Activated CD4-positive, alpha-beta T cell treated with anti-CD3 and anti-CD28 coated beads, Interleukin-2, amount 50 U/mL, for 48 hours (primary cell): ENCODE measurements around the gene LRRC14B.
"Not testable (repeated sequence)": the region's sequence is repeated elsewhere in the genome, so short reads cannot be mapped to it uniquely, and the experiment has no call there.

Experiments used
- DNase-seq, 2 experiments: peaks; one replicate each; pipeline ENCODE4 v3.0.0-alpha.2; 2020

The LRRC14B gene

DNA sequence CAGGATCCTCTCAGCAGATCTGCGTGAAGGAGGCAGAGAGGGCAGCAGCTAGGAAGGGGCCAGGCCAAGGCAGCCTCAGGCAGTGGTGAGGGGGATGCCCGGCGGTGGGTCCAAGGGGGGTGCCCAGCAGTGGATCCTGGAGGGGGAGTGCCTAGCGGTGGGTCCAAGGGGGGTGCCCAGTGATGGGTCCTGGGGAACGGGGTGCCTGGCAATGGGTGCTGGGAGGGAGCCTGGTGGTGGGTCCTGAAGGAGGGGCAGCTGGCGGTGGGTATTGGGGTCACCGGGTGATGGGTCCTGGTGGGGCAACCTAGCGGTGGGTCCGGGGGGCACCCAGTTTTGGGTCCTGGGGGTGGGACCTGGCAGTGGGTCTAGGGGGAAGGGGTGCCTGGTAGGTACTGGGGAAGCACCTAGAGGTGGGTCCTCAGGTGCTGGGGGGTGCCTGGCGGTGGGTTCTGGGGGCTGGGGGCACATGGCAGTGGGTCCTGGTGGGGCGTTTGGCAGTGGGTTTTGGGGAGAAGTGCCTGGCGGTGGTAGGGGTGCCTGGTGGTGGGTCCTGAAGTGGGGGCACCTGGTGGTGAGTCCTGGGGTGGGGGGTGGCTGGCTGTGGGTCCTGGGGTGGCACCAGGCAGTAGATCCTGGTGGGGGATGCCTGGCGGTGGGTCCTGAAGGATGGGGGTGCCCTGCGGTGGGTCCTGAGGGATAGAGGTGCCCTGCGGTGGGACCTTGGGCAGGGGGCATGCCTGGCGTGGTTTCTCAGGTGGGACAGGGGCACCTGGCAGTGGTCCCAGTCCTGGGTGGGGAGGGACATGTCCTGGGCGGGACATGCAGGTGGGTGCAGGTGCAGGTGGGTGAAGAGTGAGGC is 1.9 kb downstream of the LRRC14B start:
- no peak for DNase-seq

DNA sequence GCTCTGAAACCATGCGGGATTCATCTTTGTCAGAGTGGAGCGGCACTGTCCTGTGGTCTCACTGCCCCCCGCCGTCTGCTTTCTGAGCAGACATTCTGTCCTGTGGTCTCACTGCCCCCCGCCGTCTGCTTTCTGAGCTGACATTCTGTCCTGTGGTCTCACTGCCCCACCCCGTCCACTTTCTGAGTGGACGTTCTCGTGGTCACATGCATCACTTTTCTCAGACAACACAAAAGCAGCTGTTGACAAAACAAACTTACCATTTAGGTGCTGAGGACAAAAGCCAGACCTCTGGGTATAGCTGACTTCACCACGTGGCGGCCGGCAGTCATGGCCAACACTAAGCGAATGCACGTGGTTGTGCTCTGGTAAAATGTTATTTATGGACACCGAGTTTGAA is 2.8 kb downstream of the LRRC14B start:
- no peak for DNase-seq

DNA sequence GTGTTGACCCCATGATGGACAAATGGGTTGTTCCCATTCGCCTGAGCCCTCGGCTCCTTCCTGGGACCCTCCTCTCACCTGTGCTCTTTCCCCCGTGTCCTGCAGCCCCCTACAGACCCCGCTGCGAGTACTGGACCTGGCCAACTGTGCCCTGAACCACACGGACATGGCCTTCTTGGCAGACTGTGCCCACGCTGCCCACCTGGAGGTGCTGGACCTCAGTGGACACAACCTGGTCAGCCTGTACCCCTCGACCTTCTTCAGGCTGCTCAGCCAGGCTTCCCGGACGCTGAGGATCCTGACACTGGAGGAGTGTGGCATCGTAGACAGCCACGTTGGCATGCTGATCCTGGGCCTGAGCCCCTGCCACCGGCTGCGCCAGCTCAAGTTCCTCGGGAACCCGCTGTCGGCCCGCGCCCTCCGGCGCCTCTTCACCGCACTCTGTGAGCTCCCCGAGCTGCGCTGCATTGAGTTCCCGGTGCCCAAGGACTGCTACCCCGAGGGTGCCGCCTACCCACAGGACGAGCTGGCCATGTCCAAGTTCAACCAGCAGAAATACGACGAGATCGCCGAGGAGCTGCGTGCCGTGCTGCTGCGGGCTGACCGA is 3.4 kb downstream of the LRRC14B start:
- no peak for DNase-seq

DNA sequence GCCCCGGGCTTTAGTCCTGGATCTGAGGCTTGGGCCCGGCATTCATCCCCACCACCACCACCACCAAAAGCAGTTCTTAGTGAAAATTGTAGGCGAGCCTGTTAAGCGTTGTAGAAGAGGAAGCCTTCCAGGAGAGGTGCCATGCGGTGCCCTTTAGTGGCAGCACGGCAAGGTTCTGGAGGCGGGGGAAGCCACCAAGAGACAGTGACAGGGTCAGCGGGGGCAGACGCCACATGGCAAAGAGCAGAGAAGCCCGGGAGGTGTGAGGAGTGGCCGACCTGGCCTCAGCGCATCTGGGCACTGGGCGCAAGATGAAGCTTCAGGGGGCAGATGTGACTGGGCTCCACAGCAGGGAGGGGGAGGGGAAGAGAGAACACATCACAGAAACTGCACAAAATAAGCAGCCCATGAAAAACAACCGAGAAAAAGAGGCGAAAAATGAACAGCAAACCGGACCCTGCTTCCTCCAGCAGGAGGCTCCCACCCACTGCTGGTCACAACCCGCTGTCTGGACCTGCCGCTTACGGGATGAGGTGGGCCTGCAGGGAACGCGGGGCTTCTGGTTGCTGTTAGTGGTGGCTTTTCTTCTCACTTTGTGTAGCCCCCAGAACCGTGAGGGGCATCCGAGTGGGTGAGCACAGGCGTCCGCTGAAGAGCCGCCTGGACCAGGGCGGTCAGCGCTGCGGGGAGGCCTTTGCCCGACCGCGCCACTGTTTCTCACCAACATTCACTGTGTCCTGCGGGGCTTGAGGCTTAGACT is 4.3 kb downstream of the LRRC14B start:
- DNase-seq = no peak

DNA sequence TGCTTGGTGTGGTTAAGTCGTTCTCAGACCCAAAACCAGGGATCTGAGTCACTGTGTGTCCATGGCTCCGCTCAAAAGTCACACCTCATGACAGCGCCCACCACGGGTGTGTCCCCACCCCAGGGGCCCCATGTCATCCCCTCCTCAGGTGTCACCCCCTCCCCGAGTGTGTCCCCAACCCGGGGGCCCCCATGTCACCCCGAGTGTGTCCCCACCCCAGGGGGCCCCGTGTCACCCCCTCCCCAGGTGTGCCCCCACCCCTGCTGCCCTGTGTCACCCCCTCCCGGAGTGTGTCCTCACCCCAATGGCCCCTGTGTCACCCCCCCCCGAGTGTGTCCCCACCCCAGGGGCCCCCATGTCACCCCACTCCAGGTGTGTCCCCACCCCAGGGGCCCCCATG is 5.1 kb downstream of the LRRC14B start:
- no peak for DNase-seq

DNA sequence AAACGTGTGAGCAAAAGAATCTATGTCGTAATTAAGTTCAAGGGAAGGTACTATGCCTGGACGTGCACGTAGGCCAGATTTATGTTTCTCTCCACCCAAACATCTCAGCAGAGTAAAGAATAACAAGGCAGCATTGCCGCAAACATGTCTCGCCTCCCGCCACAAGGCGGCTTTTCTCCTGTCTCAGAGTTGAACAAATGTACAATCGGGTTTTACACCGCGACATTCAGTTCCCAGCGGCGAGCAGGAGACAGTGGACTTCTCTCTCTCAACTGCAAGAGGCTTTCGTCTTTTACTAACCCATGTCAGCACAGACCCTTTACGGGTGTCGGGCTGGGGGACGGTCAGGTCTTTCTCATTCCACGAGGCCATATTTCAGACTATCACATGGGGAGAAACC is 5.7 kb downstream of the LRRC14B start:
- not testable (repeated sequence) for DNase-seq

DNA sequence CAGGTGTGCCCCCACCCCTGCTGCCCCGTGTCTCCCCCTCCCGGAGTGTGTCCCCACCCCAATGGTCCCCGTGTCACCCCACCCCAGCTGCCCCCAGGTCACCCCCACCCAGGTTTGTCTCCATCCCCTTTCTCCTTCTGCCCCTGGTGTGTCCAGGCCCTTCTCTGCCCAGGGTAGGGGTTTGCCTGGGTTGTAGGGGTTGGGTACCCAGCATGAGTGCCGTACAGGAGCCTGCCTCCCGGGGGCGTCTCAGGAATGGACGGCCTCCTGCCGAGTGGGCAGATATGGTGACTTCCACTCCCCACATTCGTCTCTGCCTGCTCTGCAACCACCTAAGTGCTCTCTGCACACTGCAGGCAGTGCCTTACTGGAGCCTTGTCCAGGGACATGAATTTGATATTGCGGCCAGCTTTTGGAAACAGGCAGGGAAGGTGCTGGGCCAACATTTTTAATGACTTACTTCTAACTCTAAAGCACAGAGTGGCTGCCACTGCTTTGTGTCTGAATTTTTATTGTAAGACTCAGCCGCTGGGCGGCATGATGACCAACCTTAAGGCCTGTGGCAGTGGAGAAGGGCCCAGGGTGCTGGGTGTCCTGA is 6.7 kb downstream of the LRRC14B start:
- DNase-seq = no peak

DNA sequence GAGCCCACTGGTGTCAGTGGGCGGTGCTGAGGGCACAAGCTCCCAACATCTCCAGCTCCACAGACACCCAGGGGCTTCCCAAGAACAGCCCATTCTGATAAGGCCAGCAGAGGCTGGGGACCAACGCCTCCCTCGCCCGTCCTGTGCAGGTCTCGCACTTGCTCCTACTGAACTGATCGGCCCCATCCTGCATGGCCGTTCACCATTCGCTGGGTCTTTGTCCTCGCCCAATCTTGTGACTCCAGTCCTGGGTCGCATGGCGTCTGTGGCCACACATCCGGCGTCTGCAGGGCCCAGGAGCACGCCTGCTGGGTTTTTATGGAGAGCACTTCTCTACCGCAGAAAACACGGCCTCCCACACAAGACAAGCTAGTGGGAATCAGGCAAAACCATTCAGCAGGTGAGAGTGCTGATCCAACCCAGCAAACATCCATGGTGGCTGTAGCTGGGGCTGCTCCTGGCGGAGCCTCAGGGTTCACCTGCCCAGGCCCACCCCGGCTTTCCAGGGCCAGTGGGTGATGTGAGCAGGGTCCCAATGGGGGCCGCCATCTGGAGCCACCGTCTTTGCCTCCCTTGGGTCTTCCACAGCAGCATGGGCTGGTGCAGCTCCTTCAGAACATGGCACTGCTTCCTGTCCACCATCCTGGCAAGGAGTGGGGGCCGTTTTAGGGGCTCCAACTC is 7.4 kb downstream of the LRRC14B start:
- no peak for DNase-seq

DNA sequence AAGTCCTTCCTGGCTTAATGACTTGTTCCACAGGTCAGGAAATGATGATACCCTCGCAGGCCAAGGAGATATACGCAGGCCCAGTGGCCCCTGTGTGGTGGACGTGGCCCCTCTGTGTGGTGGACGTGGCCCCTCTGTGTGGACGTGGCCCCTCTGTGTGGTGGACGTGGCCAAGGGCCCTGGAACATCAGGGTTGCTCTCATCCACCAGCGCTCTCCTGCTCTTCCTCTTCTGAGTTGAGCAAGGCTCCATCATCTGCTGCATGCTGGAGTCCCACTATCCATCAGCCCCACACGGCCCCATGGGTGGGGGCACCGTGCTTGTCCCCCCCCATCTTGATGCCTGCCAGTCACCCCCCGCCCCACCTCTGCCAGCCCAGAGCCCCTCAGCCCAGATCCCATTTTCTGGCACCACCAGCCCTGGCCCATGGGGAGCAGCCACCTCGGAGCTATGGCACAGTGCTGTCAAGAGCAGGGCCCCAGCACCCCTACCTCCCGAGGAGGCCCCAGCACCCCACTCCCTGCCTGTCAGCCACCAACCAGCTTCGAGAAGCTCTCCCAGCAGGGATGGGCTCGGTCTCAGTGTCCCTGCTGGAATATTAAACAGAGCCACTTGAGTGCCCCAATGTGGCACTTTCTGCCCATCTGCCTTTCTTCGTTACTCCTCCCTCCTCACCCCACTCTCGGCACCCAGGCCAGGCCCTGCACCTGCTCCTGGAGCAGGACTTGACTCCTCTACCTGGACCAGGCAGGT is 8.1 kb downstream of the LRRC14B start:
- DNase-seq = no peak

DNA sequence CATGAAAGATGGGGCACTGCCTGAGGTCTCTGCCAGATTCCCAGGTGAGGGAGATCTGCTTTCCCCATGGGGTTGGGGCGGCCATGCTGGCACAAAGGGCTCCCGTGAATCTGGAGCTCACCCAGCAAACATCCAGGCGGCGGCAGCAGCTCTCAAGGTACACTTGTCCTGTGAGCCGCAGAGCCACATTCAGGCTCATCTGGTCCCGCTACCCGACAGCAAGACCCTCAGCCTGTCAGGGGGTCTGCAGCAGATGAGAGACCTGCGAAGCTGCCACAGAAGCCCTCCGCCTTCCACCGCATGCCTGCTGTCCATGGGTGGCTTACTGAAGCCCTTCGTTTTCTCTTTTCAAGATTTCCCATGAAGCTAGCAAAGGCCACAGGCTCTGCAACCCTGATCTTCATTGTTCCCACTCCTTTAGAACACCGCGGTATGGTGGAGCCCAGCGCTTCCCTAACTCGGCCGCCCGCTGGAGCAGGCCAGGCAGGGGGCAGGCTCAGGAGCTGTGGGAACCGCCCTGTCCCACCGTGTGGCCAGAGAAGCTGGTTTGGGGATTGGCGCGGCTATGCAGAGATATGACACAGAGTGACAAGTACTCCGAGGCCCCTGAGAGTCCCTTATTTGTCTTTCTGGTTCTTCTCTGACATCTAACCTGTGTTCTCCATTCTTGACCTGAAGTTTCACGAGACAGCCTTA is 8.8 kb downstream of the LRRC14B start:
- DNase-seq = no peak

DNA sequence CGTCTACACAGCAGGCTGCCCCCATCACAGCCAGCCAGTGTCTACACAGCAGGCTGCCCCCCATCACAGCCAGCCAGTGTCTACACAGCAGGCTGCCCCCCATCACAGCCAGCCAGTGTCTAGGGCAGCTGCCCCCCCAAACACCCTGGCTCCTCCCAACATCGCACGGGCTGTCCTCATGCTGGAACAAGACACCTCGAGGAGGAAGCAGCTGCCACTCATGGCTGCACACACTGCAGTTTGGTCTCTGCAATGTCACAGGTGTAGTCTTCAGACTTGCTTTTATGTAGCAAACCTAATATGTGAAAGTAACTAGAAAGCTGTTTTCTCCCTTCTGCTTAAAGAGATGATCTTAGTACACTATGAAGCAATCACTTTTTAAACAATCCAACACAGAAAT is 9.7 kb downstream of the LRRC14B start:
- DNase-seq = no peak

DNA sequence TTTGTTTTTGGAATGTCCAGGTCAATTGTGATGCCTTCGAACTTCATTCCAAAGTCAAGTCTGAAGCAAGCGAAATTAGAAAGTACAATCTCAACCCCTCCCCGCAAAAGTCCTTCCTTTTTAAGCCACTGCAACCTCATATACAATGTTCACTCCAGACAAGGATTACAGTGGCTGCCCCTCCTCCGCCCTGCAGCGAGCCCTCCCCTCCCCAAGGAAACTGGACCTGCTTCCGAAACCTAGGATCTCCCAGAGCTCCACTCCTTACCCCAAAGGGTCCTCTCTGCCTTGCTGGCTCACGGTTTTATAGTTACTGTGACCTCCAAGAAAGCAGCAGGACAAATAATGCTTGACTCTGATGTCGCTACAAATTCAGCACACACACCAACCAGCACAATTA is 10.4 kb downstream of the LRRC14B start:
- no peak for DNase-seq

DNA sequence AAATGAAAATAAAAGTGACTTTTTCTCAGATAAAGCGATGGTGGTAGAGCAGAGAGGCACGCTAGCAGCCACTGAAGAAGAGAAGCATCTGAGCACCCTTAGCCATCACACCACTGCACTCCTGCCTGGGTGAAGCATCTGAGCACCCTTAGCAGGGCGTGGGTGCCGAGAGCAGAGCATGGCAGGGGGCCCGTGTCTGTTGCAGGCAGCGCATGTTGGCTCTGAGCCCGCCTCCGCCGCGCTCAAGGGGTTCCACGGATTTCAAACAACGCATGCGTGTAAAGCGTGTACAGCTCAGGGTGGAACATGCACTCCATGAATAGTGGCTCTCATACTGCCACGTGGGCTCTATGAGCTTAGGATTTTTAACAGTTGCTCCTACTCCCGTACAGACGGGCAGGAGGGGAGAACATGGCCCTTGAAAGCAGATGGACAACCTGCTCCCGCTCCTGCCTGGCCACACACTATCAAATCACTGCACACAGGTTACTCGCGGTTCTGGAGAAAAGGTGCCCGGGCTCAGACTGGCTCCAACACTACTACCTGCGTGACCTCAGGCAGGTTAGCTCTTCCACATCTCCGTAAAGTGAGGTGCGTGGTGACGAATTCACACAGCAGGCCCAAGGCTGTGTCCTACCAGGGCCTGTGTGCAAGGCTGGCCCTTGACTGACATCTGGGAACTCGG is 12.1 kb downstream of the LRRC14B start:
- no peak for DNase-seq

DNA sequence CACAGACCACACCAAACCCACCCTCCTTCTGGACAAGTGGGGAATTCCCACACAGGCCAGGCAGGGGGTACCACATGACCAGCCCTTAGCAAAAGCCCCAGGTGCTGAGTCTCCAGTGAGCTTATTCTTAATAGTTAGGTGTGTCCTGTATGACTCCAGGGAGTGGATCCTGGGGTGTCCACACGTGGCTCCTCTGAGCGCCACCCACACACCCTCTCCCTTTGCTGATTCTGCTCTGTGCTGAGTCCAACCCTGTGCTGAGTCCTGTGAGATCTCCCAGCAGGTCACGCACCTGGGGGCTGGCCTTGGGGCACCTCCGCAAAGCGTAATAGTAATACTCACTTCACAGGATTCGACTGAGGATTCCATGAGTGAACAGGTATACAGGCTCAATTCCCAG is 12.7 kb downstream of the LRRC14B start:
- DNase-seq = no peak

DNA sequence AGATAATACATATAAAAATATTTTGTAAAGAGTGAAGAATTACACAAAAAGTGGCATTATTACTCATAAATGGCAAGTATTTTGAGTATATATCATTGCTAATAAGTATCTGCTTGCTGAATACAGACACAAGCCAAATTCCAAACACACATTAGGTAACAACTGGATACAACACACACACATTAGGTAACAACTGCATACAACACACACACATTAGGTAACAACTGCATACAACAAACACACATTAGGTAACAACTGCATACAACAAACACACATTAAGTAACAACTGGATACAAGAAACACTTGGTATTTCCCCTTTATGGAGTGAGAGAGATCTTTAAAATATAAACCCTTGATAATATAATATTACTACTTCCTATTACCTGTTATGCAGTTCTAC is 13.2 kb downstream of the LRRC14B start:
- DNase-seq = no peak

DNA sequence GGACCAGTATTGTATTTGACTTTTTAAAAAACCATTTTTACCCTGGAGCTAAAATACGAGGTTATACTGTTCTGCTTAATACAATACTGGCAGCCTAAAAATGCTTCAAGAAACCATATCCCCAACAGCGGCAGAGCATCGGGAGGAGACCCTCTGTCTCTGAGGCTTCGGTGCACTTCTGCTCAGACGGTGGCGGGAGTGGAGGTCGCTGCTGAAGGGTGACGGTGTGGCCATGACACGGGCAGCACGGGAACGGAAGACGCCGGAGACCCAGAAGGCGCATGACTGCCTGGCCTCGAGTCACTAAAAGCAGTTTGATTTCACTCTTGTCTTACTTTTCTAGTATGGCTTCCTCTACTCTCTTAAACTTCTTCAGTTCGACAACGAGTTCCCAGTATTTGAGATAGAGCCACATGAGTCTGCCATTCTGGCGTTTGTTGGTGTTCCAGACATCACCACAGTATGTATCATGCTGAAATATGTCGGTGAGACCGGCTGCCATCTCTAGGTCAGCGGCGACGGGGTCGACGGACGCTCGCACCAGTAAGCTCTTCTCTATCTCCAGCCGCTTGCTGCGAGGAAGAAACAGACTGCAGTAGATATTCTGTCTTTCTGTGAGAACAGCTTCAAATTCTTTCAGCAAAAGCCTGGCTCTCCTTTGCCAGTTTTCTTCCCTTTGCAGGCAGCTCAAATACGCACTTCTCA is 13.8 kb downstream of the LRRC14B start:
- no peak for DNase-seq

DNA sequence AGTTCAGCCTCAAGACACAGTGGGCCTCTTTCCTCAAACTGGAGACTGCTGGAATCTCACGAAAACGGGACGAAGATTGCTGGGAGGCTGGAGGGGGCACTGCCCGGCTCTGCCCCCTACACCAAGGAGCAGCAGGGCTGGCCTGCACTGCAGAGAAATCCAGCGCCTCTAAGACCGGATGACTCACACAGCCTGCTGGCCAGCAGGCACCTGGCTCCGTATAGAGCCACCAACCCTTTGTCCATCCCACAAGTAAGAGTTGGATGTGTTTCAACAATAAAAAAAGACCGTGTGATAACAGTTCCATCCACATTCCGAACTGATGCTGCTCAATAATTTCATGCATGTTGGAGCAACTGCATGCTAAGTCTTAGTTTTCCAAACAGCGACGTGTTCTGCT is 15.1 kb downstream of the LRRC14B start:
- DNase-seq = no peak

DNA sequence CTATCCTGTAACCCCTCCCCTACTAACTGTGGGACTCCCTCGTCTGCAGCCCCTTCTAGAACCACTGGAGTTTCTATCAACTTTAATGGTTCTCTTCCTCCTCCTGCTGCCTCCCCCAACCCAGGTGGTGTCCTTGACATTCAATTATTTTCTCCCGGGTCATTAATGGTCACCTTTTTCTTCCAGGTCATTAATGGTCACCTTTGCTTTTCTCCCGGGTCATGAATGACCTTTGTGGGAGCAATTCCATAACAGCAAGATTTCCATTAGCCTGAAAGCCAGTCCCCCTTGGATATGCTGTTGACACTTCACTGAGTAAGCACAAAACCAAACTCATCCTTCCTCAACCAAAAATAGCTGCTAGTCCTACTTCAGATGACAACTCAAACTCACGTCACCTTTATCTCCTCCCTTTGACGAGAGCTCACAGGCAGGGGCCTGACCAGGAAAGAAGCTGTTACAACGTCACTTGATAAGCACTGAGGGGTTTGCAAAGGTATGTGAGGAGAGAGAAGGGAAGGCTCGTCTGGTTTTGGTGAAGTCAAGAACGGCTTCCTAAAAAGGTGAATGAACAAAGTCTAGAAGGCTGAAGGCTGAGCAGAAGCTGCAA is 15.7 kb downstream of the LRRC14B start:
- no peak for DNase-seq

DNA sequence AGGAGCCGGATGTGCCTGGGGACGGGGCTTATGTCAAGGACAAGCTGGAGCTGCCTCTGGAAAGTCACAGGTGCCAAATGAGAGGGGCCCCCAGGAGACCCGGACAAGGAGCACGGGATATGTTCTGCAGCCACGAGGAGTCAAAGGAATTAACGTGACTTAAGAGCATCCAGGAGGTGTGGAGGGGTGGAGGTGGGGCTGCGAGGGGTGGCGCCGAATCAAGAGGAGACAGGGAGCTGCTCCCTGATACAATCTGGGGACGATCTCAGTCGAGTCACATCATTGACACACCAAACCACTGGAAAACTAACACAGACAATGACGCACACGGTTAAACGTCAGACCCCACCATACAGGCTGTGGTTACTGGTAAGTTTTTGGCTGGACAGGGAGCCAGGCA is 16.3 kb downstream of the LRRC14B start:
- no peak for DNase-seq
